Smooth muscle cell (in vitro differentiated cells): ENCODE data around the gene RSF1. TPM values are rescaled to one million over a fixed set of nuclear protein-coding genes. Genes with fewer than 3 reads are reported as not detected.

Source experiments
- DNase-seq: peaks from one replicate; lab custom pipeline; 2025; ENCODE audit not compliant: unreplicated experiment; lab: John Stamatoyannopoulos, UW
- H2AFZ ChIP-seq: fragments of 200-600 bp; sonication (generic); 2 replicates; pipeline ENCODE4 v1.6.0; 2016; ENCODE audit warnings: antibody characterized with exemption, low read depth, mild to moderate bottlenecking
- H3F3A ChIP-seq: fragments of 200-600 bp; sonication (generic); 2 replicates; pipeline ENCODE4 v1.6.0; 2017; ENCODE audit warnings: antibody characterized with exemption, low read depth
- H3K27ac ChIP-seq: fragments of 200-600 bp; sonication (generic); 2 replicates; pipeline ENCODE4 v1.5.1; 2016; ENCODE audit warnings: low read depth, mild to moderate bottlenecking
- H3K27me3 ChIP-seq: fragments of 200-600 bp; sonication (generic); 2 replicates; pipeline ENCODE4 v1.6.1; 2016; ENCODE audit warnings: low read depth, mild to moderate bottlenecking
- H3K36me3 ChIP-seq: fragments of 200-600 bp; sonication (generic); 2 replicates; pipeline ENCODE4 v1.5.1; 2016; ENCODE audit warnings: low read depth
- H3K4me1 ChIP-seq: fragments of 200-600 bp; sonication (generic); 2 replicates; pipeline ENCODE4 v1.5.1; 2016; ENCODE audit warnings: low read depth
- H3K4me2 ChIP-seq: fragments of 200-600 bp; sonication (generic); 2 replicates; pipeline ENCODE4 v1.6.0; 2016; ENCODE audit warnings: mild to moderate bottlenecking
- H3K4me3 ChIP-seq: fragments of 200-600 bp; sonication (generic); 2 replicates; pipeline ENCODE4 v1.5.1; 2016; ENCODE audit warnings: mild to moderate bottlenecking
- H3K79me2 ChIP-seq: fragments of 200-600 bp; sonication (generic); 2 replicates; pipeline ENCODE4 v1.6.0; 2016; ENCODE audit warnings: low read depth, mild to moderate bottlenecking
- H3K9ac ChIP-seq: fragments of 200-600 bp; sonication (generic); 2 replicates; pipeline ENCODE4 v1.6.0; 2016; ENCODE audit warnings: low read depth
- H3K9me3 ChIP-seq: fragments of 200-600 bp; sonication (generic); replicated peaks from 2 replicates; pipeline ENCODE4 v1.5.1; 2016; ENCODE audit warnings: low read depth
- H4K20me1 ChIP-seq: fragments of 200-600 bp; sonication (generic); 2 replicates; pipeline ENCODE4 v1.6.0; 2016; ENCODE audit warnings: low read depth
- CTCF ChIP-seq: fragments of 200-600 bp; sonication (generic); IDR thresholded peaks from 2 replicates; pipeline ENCODE4 v1.5.1; 2017; ENCODE audit warnings: borderline replicate concordance, mild to moderate bottlenecking, antibody characterized with exemption; ENCODE audit not compliant: insufficient read depth, poor library complexity, severe bottlenecking
- WGBS: methylation state at CpG from one replicate; pipeline ENCODE4 v1.1.7; 2016; ENCODE audit warnings: low lambda C conversion rate; 5-methylcytosine and 5-hydroxymethylcytosine counted together
- polyA plus RNA-seq: library from polyadenylated mRNA; unstranded; fragments of >200 nt; fragmentation: Nextera tagmentation; extraction: Ambion mirVana; gene quantifications from 2 replicates; pipeline ENCODE4 v1.2.1, GENCODE V29; 2016
- total RNA-seq: library from RNA; depleted of rRNA; stranded (reverse); fragments of >200 nt; gene quantifications from 2 replicates; pipeline ENCODE4 v1.2.3, GENCODE V29; 2014

RSF1 gene
- total and polyA plus RNA-seq, 2 experiments from 2014 or later, result 39.6 to 62.6 TPM

GRCh38 chr11:77728203-77728786, 92.2 kb downstream of the RSF1 start:
- H3K4me1 ChIP-seq, result no peaks in the 10 kb centered on the region
- no peaks in the 10 kb centered on the region for H3F3A ChIP-seq
- no peak overlapping the region for H3K4me3 ChIP-seq
- no peak overlapping the region for H3K27ac ChIP-seq
- H3K36me3 ChIP-seq, result peaks cover 27% of the 10 kb centered on the region
- H3K4me2 ChIP-seq, result no peak overlapping the region
- H3K27me3 ChIP-seq, result no peaks in the 10 kb centered on the region
- H2AFZ ChIP-seq, result no peak overlapping the region
- DNase-seq, result no peak
- no peaks in the 10 kb centered on the region for H3K79me2 ChIP-seq
- peaks cover 5% of the 10 kb centered on the region for H3K9me3 ChIP-seq
- WGBS, result 91% methylated on average over 5 of the region's 5 CpGs
- TF ChIP-seq CTCF, result no peak
- no peaks in the 10 kb centered on the region for H4K20me1 ChIP-seq
- H3K9ac ChIP-seq, result no peak overlapping the region

- H3K4me3 ChIP-seq, result no peak overlapping the region
- H3F3A ChIP-seq, result no peaks in the 10 kb centered on the region
- H3K27me3 ChIP-seq, result no peaks in the 10 kb centered on the region
- H3K9ac ChIP-seq, result no peak overlapping the region
- H3K36me3 ChIP-seq, result peaks cover 15% of the 10 kb centered on the region
- H2AFZ ChIP-seq, result no peak overlapping the region
- H3K4me2 ChIP-seq, result no peak overlapping the region
- H3K27ac ChIP-seq, result no peak overlapping the region
- H3K9me3 ChIP-seq, result peaks cover 5% of the 10 kb centered on the region
- 73% methylated on average over 2 of the region's 2 CpGs for WGBS
- no peaks in the 10 kb centered on the region for H3K79me2 ChIP-seq
- H3K4me1 ChIP-seq, result no peaks in the 10 kb centered on the region
- H4K20me1 ChIP-seq, result peaks cover 10% of the 10 kb centered on the region
- no peak for TF ChIP-seq CTCF
- no peak for DNase-seq
Measured at GRCh38 chr11:77726524-77726923, 94.0 kb downstream of the RSF1 start.

GRCh38 chr11:77725433-77725832, 95.1 kb downstream of the RSF1 start:
- no peak overlapping the region for H3K4me3 ChIP-seq
- no peak for DNase-seq
- no peak for TF ChIP-seq CTCF
- H3K9ac ChIP-seq, result no peak overlapping the region
- H3K79me2 ChIP-seq, result no peaks in the 10 kb centered on the region
- H3K9me3 ChIP-seq, result no peaks in the 10 kb centered on the region
- peaks cover 10% of the 10 kb centered on the region for H3K36me3 ChIP-seq
- no peak overlapping the region for H2AFZ ChIP-seq
- H3K27me3 ChIP-seq, result no peaks in the 10 kb centered on the region
- 93% methylated on average over 3 of the region's 3 CpGs for WGBS
- H3K4me1 ChIP-seq, result no peaks in the 10 kb centered on the region
- H4K20me1 ChIP-seq, result peaks cover 14% of the 10 kb centered on the region
- H3K27ac ChIP-seq, result no peak overlapping the region
- no peaks in the 10 kb centered on the region for H3F3A ChIP-seq
- H3K4me2 ChIP-seq, result no peak overlapping the region

- TF ChIP-seq CTCF, result no peak
- H3K27me3 ChIP-seq, result no peaks in the 10 kb centered on the region
- no peaks in the 10 kb centered on the region for H3F3A ChIP-seq
- no peaks in the 10 kb centered on the region for H3K9me3 ChIP-seq
- no peak overlapping the region for H2AFZ ChIP-seq
- 94% methylated on average over 4 of the region's 4 CpGs for WGBS
- no peaks in the 10 kb centered on the region for H3K4me1 ChIP-seq
- H3K4me3 ChIP-seq, result no peak overlapping the region
- H3K27ac ChIP-seq, result no peak overlapping the region
- no peak for DNase-seq
- H3K9ac ChIP-seq, result no peak overlapping the region
- no peaks in the 10 kb centered on the region for H3K79me2 ChIP-seq
- peaks cover 15% of the 10 kb centered on the region for H3K36me3 ChIP-seq
- H4K20me1 ChIP-seq, result peaks cover 15% of the 10 kb centered on the region
- no peak overlapping the region for H3K4me2 ChIP-seq
Measured at GRCh38 chr11:77724636-77725035, 95.9 kb downstream of the RSF1 start.
